Stimulated activated CD8-positive, alpha-beta memory T cell treated with anti-CD3 and anti-CD28 coated beads, Interleukin-15, amount 100 ng/mL, for 24 hours (primary cell): ENCODE data around the gene NSG2.

Source experiments
- DNase-seq: peaks from one replicate; pipeline ENCODE4 v3.0.0-alpha.2; 2020; ENCODE audit warnings: low read depth

The NSG2 gene

DNA sequence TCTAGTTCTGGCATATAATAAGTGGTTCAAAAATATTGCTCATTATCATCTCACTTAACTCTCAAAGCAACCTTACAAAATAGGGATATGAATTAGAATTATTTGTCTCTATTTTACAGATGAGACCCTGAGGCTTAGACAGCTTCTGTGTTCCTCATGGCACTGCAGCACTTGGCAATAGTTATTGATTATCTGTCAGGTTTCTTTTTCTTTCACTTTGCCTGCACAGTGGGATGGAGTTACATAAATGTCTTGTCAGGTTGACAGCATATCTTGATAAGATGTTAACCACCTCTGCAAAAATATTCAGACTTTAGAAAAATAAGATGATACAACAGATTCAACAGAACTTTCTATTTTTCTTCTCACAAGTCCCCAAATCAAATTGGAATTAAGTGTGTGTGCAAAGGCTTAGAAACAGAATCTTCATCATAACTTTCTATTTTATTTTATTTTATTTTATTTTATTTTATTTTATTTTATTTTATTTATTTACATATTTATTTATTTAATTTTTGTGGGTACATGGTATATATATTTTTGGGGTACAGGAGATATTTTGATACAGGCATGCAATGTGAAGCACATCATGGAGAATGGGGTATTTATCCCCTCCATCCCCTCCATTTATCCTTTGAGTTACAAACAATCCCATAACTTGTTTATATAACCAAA is 17.7 kb downstream of the NSG2 start:
- no peak for DNase-seq

DNA sequence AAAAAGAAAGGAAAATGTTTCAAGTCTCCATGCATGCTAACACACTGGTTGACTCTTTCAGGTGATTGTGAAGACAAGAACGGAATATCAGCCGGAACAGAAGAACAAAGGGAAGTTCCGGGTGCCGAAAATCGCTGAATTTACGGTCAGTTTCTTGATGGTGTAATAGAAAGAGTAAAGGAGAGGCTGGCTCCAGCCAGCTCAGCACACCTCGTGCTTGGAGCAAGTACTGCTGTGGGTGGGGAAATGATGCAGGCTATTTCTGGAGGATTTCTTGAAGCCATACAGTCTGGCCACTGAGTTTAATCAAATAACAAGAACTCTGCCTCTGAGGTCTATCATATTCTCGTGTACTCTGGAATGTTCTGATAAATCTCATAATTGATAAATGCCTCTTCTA is 18.7 kb downstream of the NSG2 start:
- DNase-seq: no peak

DNA sequence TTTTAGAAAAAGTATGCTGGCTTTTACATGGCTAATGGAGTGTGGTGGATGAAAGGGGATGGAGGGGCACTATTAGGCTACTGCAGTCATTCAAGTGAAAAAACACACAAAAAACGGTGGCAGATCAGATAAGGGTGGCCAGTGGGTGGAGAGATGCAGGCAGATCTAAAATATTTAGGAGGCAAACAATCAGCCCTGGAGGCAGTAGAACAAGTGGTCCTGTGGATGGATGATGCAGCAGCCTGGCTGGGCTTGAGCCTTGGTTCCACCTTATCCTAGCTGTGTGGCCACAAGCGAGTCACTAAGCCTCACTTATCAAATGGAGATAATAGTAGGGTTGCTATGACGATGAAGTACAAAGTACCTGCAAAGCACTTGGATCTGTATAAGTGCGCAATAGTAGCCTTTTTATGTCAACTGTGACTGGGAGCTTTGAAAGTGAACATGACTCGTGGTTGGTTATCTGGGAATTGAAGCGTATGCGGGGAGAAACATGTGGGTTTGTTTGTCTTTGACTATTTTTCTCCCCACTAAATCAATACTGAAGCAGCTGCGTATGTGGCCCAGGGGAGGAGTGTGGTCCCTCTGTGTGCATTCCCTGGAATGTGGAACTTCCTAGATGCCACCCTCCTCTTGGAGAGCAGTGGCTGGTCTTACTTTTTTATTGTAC is 20.2 kb downstream of the NSG2 start:
- no peak for DNase-seq

DNA sequence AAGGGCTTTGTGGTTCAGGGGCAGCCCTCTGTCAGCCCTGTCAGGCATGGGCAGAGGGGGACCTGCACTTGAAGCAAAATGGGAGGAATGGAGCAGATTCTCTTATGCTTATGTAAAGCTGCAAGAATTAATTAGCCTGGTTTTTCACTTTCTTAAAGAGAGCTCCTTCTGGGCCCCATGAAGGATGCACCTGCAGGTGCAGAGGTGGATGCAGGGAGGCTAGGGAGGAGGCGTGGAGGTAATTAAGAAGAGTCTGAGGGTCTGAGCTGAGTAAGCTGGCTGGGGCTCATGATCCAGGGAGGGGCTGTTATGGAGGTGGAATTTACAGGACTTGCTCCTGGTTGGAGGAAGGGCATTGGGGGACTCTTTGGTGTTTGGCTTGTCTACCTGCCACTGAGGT is 22.0 kb downstream of the NSG2 start:
- no peak for DNase-seq

DNA sequence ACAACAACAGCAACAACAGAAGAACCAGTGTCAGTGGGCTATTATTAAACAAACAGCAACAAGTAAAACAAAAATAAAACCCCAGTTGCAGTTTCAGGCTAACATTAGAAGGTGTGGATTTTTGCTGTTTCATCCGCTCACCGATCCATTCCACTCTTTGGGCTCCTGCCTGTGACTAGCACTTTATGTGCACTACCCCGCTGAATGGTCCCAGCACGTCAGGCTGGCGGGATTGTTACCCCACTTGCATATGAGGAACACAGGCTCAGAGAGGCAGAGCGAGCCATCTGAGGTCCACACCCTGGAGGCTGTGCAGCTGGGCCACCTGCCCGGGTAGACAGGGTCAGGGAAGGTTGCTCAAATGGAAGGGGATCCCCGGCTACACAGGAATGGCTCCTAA is 26.0 kb downstream of the NSG2 start:
- DNase-seq: no peak

DNA sequence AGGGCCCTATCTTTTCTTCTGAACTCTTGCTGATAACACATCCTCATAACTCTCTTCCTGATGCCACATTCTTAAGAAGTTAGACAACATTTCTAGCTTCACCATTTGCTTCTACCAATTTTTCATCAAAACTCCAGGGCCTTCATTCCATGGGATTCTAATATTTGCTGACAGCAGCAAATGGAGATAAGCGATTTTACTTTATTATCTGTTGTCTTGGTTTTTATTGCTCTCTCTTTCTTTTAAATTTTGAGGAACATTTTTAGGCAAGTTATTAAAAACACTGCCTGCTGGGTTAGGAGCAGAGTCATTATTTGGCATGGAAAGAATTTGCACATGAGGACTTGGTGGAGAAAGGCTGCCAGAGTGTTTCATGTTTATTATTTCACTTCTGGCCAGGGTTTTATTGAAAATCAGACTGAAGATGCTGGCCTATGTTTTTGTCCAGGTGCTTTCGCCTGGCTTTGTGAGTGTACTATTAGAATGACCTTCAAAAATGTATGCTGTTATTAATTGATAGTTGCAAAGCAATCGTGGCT is 27.7 kb downstream of the NSG2 start:
- DNase-seq: no peak

DNA sequence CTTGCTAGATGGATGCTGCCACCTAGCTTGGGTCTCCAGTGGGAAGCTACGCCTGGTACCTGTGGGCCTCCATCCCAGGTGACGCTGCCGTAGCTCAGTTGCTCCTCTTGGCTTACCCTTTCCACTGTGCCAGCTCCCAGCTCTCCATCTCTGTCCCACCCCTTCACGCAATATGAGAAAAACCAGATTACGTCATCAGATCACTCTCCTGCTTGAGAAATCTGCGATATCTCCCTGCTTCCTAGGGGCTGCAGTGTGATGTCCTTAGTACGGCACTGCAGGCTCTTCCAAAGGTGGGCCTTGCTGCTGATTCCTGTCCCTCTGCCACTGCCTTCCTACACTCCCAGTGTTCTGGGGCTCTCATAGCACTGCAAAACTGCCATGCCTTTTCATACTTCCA is 28.9 kb downstream of the NSG2 start:
- no peak for DNase-seq

DNA sequence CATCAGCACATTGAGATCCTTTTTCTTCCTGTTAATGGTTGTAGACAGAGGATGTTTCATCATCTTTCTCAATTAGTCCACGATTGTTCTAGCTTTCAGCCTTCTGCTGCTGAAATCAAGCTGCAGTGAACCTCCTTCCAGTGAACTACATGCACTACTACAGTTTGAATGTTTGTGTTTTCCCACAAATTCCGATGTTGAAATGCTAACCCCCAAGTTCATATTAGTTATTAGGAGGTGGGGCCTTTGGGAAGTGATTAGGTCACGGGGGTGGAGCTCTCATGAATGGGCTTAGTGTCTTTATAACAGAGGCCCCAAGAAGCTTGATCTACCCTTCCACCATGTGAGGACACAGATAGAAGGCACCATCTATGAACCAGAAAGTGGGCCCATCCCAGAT is 32.9 kb downstream of the NSG2 start:
- no peak for DNase-seq

DNA sequence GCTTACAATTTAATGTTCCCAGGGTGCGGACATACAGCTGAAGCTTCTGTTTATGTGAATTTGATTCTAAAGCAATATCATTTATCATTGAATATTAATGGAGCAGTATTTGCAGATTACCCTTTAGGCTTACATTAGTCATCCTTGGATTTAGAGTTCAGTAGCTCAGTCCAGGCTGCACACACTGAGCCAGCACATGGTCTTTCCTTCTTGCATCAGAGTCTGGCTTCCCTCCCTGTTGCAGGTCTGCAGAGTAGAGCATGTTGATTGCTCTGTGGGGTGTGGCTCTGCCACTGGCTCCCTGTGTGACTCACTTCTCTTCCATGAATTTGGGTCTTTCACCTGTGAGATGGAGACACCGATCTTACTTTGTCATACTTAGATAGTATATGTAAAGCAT is 36.8 kb downstream of the NSG2 start:
- no peak for DNase-seq

DNA sequence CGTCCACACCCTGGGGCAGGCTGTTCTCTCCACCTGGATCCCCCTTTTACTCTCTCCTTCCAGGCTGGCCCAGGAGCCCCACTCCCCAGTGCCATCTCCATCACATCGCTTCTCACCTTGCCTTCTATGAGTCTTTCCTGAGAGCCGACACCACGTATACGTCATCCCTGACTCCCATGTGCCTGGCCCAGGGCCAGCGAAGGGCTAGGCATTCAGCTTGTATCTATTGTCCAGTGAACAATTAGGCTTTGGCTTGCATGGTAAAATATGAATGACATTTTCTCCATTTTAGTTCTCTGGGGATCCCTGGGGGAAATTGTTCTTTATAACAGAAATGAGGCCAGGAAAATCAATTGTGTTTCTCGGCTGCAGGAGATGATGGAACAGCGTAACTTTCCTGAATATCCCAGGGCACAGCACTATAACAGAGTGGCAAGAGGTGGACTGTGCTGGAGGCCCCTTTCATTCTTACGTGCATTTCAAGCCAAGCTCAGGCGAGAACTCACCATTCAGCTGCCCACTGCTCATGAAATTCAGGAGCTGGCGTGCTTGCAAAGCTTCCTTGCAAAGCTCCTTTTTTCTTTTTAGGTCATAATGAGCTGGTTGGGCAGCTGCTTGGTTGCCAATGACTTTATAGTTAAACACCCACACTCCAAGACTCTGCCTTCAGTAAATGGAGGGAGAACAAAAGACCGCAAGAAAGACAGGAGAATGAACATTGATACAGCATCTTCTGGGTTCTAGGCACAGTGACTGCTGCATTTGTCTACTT is 37.7 kb downstream of the NSG2 start:
- no peak for DNase-seq

DNA sequence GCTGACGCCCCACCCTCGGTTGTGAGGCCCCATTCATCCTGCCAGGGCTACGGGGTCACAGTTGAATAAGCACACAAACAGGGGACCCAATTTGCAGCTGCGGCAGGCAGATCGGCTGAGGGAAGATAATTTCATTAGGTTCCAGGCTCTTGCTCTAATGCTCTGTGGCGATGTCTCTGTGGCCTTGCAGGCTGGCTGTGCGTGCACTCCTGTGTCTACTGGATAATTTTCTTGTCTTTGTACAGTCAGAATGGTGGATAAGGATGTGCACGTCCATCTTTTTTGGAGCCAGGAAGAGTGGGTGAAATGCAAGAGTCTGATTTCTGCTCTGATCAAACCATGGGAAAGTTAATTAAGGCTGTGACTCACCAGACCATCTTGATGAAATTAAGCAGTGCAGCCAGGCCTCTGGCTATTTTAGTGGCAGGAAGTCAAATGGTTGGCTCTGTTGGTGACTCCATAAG is 39.2 kb downstream of the NSG2 start:
- no peak for DNase-seq

DNA sequence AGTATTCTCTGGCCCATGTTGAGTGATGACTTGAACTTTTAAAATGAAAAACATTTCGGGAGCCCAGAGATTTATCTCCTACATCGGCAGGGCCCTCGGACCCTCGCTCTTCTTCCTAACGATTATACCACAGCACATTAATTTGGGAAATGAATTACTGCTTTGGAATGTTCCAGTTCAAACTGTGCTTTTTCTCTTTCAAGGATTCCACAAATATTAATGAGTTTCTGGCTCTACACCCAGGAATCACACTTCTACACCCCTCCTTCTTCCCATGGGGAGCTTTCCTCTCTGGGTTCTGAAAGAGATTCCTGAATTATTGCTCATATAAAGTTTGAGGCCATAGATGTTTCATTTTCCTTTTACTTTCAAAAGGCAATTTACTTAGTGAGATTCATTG is 41.2 kb downstream of the NSG2 start:
- no peak for DNase-seq

DNA sequence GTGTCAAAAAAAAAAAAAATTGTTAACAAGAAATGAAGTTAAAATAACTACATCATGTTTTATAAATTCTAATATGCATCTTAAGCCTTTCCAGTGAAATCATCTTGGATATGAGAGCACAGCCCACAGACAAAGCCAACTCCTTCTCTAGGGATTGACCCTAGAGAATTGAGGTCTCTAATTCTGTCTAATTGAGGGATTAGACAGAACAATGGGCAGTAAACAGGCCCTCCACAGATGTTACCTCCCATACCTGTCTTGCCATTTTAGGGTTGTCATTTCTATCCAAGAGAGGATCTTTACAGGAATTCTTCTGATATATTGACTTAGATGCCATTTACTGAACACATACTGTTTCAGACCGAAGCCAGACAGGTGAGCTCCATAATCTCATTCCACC is 42.3 kb downstream of the NSG2 start:
- DNase-seq: no peak

DNA sequence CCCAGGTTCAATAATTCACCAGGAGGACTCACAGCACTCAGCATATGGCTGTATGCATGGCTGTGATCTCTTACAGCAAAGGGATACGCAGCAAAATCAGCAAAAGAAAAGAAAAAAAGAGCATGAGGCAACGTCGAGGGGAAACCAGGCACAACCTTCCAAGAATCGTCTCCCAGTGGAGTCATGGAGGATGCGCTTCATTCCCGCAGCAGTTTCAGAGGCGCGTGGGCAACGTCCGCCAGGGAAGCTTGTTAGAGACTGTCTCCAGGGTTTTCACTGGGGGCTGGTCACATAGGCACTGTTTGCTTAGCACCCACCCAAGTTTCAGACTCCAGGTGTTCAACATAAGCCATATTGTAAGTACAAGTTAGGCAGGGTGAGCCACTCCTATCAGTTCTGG is 44.6 kb downstream of the NSG2 start:
- DNase-seq: no peak

DNA sequence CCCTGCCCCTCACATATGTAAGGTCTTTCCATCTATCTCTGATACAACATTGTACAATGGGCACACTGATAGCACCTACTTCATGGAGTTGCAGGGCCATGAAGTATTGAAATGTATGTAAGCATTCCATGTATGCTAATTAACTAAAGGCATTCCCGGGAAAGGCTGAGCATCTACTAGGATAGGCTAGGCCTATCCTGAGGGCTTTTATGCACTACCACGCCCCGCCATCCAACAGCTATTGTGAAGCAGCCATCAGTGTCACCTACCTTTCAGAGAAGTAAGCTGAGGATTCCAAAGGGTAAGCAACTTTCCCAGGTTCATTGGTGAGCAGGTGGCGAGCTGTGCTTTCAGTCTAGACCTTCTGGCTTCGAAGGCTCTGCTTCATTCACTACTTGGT is 47.6 kb downstream of the NSG2 start:
- DNase-seq: no peak

DNA sequence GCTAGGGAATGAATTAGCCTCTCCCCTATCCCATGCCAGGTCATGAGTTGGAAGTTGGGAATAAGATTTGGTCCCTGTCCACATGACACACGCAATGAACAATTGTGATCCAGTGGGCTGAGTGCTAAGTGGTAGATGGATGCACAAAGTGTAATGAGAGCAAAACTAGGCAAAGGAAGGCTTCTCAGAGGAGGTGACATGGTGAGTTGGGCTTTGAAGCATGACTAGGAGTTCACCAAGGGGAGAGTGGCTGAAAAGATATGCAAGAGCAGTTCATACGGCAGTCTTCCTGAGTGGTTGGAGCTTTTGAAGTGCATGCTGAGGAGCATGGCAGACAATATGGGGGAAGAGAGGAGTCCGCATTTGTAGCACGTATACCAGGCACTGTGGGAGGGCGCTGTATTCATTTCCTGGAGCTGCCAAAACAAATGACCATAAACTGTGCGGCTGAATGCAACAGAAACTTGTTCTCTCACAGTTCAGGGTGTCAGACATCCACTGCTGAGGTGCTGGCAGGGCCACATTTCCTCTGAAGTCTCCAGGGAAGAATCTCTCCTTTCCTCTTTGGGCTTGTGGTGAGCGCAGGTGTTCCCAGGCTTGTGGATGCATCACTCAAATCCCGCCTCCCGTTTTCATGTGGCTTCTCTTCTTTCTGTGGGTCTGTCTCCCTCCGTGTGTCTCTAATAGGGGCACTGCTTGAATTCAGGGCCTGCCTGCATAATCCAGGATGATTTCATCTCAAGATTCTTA is 49.5 kb downstream of the NSG2 start:
- DNase-seq: no peak

DNA sequence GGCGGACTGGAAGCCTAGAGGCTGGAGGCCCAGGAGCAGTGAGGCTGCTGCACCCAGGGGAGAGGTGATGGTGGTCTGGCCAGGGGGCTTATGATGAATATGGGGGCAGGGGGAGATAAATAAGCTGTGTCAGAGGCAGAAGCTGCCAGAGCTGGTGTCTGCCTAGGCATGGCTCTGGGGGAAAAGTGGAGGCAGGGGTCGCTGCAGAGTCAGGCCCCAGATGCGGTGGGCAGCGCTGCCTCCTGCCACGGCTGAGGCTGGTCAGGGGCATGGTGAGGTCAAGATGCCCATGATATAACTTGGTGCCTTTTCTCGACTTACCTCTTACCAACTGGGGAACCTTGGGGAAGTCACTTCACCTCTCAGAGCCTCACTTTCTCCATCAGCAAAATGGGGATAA is 51.1 kb downstream of the NSG2 start:
- DNase-seq: no peak

DNA sequence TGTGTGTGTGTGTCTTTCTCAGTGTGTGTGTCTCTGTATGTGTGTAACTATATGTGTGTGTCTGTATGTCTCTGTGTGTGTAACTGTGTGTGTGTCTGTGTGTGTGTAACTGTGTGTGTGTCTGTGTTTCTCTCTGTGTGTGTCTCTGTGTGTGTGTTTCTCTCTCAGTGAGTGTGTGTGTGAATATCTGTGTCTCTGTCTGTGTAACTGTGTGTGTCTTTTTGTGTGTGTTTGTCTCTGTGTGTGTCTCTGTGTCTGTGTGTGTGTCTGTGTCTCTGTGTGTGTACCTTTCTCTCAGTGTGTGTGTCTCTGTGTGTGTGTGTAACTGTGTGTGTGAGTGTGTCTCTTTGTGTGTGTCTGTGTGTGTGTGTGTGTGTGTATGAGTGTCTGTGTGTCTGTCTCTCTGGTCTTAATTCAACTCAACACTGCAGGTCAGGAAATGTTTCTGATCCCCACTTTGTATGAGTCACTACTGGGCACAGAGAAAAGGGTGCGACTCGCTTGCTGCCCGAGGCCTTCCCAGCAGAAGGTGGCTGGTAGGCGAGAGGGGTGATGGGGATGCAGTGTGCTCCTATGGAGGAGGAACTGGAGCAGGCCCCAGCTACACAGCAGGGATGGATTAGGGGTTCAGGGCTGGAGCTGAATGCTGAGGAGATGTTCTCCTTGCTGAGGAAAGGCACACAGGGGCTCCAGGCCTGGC is 52.1 kb downstream of the NSG2 start:
- DNase-seq: no peak

DNA sequence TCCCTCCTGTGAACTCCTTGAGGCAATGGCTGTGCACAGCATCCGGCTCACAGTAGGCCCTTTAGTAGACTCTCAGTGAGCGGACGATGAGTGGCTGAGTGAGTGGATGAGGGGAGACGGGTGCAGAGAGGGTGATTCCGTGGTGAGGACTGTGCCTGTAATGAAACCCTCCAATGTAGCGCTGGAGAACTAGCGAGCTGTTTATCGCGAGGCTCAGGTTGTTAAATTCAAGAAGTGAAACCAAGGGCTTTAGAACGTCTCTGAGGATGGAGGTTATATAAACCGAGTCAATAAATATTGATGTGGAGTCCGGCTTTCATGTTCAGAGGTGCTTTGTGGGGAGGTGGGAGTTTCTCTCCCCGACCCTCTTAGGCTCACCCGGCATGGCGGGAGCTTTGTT is 53.2 kb downstream of the NSG2 start:
- DNase-seq: no peak

DNA sequence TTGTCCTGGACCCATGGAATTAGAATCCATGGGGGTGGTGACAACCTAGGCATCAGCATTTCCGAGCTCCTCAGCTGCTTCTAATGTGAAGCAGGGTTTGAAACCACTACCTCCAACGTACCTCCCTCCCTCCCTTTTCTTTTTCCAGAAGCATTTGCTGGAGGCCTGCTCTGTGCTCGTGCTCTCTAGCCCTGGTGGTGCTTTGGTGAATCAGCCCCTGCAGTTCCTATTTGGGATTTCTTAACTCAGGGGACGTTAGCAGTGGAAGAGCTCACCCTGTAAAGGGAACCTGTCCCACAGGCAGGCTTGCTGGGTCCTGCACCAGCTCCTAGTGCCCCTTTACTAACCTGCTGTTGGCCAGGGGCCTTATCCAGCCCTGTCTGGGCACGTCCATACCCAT is 55.0 kb downstream of the NSG2 start:
- DNase-seq: no peak

DNA sequence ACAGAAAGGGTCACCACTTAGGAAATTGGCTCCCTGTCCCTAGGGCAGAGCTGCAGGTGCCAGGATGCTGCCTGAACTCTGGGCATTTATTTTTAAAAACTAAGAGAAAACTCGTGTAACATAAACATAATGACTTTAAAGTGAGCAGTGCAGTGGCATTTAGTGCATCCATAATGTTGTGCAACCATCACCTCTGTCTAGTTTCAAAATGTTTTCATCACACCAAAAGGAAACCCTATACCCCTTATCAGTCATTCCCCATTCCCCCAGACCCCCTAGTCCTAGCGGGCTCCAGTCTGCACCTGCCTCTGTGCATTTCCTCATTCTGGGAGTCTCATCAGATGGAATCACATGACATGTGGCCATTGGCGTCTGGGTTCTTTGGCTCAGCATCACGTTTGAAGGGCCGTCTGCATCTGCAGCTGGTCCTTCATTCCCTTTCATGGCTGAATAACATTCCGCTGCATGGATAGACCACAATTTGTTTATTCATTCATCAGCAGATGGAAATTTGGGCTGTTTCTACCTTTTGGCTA is 55.8 kb downstream of the NSG2 start:
- no peak for DNase-seq
